ENCODE data around the gene RASGRP4.
A peak's percentile ranks its signal among the peaks of the same experiment; 100 is the strongest.

The RASGRP4 gene

GRCh38 chr19:38374332-38375097 is 51.5 kb downstream of the RASGRP4 start, which contains the start of gene PSMD8:
TSS of gene PSMD8 (plus strand) at chr19:38374571. CDS start at chr19:38374602, 31 bp downstream.
- Histone ChIP-seq H3K27me3 (ENCODE audit: insufficient read depth, poor library complexity, severe bottlenecking) (no peaks in the 10 kb centered on the region), H3K27ac (replicated peaks) (peak within 1 kb of the TSS; percentile 92), H3K4me3 (replicated peaks; ENCODE audit: insufficient read depth, low read length) (peak within 1 kb of the TSS; percentile 66)
- DNase-seq (ENCODE audit: low read depth in 1 of 2, low spot score in 1 of 2), result peak; percentile 99 to 100
- TF ChIP-seq REST (IDR thresholded peaks at IDR 0.05; ENCODE audit: insufficient replicate concordance, low read depth) (peak; percentile 84), SPI1 (IDR thresholded peaks at IDR 0.05; ENCODE audit: borderline replicate concordance, low read depth) (peak; percentile 70; the same call in 1 of the 2 replicates), GABPA (IDR thresholded peaks at IDR 0.05; ENCODE audit: low read depth) (peak; percentile 68), POLR2AphosphoS5 (IDR thresholded peaks at IDR 0.05; ENCODE audit: low read depth) (peak; percentile 95)
- TF ChIP-seq, protein P1, sequence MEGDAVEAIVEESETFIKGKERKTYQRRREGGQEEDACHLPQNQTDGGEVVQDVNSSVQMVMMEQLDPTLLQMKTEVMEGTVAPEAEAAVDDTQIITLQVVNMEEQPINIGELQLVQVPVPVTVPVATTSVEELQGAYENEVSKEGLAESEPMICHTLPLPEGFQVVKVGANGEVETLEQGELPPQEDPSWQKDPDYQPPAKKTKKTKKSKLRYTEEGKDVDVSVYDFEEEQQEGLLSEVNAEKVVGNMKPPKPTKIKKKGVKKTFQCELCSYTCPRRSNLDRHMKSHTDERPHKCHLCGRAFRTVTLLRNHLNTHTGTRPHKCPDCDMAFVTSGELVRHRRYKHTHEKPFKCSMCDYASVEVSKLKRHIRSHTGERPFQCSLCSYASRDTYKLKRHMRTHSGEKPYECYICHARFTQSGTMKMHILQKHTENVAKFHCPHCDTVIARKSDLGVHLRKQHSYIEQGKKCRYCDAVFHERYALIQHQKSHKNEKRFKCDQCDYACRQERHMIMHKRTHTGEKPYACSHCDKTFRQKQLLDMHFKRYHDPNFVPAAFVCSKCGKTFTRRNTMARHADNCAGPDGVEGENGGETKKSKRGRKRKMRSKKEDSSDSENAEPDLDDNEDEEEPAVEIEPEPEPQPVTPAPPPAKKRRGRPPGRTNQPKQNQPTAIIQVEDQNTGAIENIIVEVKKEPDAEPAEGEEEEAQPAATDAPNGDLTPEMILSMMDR (IDR thresholded peaks at IDR 0.05; ENCODE audit: insufficient read depth, low read length), result no peak

- Histone ChIP-seq H3K4me3 (replicated peaks; ENCODE audit: insufficient read depth, low read length) (peak overlapping the region; percentile 35), H3K27ac (replicated peaks) (peak overlapping the region; percentile 66), H3K27me3 (ENCODE audit: insufficient read depth, poor library complexity, severe bottlenecking) (no peaks in the 10 kb centered on the region)
- DNase-seq (ENCODE audit: low read depth in 1 of 2, low spot score in 1 of 2), result no peak
- TF ChIP-seq, protein P1 (IDR thresholded peaks at IDR 0.05; ENCODE audit: insufficient read depth, low read length), result no peak
- no peak for TF ChIP-seq REST (IDR thresholded peaks at IDR 0.05; ENCODE audit: insufficient replicate concordance, low read depth)
- TF ChIP-seq POLR2AphosphoS5 (IDR thresholded peaks at IDR 0.05; ENCODE audit: low read depth), result no peak
- TF ChIP-seq SPI1 (IDR thresholded peaks at IDR 0.05; ENCODE audit: borderline replicate concordance, low read depth), result no peak
- no peak for TF ChIP-seq GABPA (IDR thresholded peaks at IDR 0.05; ENCODE audit: low read depth)
These were observed 52.1 kb downstream of the RASGRP4 start for GRCh38 chr19:38373907-38374331.

DNA sequence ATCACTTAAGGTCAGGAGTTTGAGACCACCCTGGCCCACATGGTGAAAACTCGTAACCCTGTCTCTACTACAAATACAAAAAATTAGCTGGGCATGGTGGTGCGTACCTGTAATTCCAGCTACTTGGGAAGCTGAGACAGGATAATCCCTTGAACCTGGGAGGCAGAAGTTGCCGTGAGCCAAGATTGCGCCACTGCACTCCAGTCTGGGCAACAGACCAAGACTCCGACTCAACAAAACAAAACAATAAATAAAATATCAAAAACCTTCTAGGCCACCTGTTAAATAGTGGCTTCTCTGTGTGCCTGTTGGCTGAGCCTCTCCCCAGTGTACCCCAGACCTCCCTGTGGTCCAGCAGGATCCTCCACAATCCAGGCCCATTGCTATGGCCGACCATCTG is 54.9 kb downstream of the RASGRP4 start:
- Histone ChIP-seq H3K27ac (replicated peaks) (no peak overlapping the region), H3K4me3 (replicated peaks; ENCODE audit: insufficient read depth, low read length) (no peak overlapping the region), H3K27me3 (ENCODE audit: insufficient read depth, poor library complexity, severe bottlenecking) (no peaks in the 10 kb centered on the region)
- TF ChIP-seq REST (IDR thresholded peaks at IDR 0.05; ENCODE audit: insufficient replicate concordance, low read depth) (no peak), GABPA (IDR thresholded peaks at IDR 0.05; ENCODE audit: low read depth) (no peak), POLR2AphosphoS5 (IDR thresholded peaks at IDR 0.05; ENCODE audit: low read depth) (no peak), SPI1 (IDR thresholded peaks at IDR 0.05; ENCODE audit: borderline replicate concordance, low read depth) (no peak)
- TF ChIP-seq, protein P1 (IDR thresholded peaks at IDR 0.05; ENCODE audit: insufficient read depth, low read length), result no peak
- DNase-seq (ENCODE audit: low read depth in 1 of 2, low spot score in 1 of 2), result no peak
